Measurements from ENCODE around the gene AIRE.
"Not testable (repeated sequence)": the region's sequence is repeated elsewhere in the genome, so short reads cannot be mapped to it uniquely, and the experiment has no call there.

AIRE gene

GRCh38 chr21:44267655-44268142 is 18.0 kb upstream of the AIRE start:
- DNase-seq: no peak

DNA sequence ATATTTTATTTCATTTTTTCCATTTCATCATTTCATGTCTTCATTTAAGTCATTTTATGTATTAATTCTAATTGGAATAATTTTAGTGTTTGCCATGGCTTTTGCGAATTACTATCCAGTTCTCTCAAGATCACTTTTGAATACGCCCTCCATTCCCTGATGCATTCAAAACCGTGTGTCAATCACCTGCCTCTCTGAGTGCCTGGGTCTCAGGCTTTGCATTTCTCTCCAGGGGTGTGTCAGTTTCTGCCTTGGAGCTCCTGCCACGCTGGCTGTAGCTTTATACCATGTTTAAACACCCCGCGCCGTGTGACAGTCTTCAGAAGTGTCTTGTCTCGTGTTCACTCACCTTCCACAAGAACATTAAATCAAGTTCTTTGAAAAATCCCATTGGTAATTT is 16.6 kb upstream of the AIRE start:
- DNase-seq: no peak

- no peak for DNase-seq
Observed at GRCh38 chr21:44271558-44272283, 14.0 kb upstream of the AIRE start.

GRCh38 chr21:44272284-44272858 is 13.3 kb upstream of the AIRE start:
- DNase-seq: no peak

- DNase-seq: no peak
Observed at GRCh38 chr21:44273046-44273445, 12.6 kb upstream of the AIRE start.

DNA sequence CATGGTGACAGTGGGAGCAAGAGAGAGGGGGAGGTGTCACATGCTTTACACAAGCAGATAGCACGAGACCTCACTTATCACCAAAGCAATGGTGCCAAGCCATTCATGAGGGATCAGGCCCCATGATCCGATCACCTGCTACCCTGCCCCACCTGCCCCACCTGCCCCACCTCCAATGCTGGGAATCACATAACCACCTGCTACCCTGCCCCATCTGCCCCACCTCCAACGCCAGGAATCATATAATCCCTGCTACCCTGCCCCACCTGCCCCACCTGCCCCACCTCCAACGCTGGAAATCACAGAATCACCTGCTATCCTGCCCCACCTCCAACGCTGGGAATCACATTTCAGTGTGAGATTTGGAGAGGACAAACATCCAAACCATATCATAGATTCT is 10.6 kb upstream of the AIRE start:
- DNase-seq: no peak

- no peak for DNase-seq
Observed at GRCh38 chr21:44279354-44280260, 6.1 kb upstream of the AIRE start.

GRCh38 chr21:44281801-44282200 is 3.9 kb upstream of the AIRE start:
- DNase-seq: no peak

DNA sequence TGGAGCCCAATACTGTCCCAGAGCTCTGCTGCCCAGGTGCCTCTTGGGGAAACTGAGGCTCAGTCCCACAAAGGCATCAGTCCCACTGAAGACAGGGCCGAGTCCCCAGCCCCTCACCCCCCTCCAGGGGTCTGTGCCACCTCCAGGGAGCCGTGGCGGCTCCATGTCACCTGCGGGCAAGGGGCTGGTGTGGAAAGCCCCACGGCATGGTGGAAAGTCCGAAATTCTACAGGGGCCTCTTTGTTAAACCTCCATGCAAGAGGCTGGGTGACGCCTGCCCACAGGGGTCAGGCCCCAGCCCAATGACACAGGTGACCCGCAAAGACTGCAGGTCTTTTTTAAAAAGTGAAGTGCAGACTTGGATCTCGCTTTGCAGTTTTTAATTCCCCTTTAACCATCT is 3.3 kb upstream of the AIRE start:
- DNase-seq: no peak

- DNase-seq: not testable (repeated sequence)
Observed at GRCh38 chr21:44283211-44283785, 2.4 kb upstream of the AIRE start.

- DNase-seq: no peak
Observed at GRCh38 chr21:44283948-44284347, 1.7 kb upstream of the AIRE start.

GRCh38 chr21:44286086-44286715 is 525 bp downstream of the AIRE start:
- no peak for DNase-seq

DNA sequence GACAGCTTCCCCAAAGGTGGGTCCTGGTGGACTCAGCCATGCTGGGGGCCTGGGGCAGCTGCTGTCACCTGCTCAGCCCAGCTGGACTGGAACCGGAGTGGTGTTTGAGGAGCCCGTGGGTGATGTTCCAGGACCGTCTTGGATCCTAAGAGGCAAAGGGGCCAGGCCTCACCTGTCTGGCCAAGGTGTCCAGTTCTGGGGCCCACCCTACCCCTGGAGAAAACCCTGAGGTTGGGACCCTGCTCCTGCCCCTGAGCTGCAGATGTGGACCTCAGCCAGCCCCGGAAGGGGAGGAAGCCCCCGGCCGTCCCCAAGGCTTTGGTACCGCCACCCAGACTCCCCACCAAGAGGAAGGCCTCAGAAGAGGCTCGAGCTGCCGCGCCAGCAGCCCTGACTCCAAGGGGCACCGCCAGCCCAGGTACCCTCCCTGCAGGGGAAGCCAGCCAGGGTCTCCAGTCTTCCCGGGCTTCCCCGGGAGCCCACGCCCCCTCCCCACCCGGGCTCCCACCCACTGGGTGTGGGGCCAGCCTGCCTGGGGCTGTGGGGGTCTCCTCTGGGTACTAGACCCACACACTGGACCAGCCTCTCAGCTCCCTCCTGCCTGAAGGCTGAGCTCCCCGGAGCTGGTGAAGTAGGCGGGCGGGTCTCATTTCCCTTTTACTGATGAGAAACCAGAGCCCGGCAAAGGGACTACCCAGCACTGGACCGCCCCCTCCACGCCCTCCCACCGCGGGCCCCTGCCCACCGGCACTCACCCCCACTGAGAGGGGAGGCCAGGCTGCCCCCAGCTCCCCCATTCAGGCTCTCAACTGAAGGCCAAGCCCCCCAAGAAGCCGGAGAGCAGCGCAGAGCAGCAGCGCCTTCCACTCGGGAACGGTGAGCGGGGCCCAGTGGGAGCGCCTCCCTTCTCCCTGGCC is 1.3 kb downstream of the AIRE start:
- DNase-seq: no peak

DNA sequence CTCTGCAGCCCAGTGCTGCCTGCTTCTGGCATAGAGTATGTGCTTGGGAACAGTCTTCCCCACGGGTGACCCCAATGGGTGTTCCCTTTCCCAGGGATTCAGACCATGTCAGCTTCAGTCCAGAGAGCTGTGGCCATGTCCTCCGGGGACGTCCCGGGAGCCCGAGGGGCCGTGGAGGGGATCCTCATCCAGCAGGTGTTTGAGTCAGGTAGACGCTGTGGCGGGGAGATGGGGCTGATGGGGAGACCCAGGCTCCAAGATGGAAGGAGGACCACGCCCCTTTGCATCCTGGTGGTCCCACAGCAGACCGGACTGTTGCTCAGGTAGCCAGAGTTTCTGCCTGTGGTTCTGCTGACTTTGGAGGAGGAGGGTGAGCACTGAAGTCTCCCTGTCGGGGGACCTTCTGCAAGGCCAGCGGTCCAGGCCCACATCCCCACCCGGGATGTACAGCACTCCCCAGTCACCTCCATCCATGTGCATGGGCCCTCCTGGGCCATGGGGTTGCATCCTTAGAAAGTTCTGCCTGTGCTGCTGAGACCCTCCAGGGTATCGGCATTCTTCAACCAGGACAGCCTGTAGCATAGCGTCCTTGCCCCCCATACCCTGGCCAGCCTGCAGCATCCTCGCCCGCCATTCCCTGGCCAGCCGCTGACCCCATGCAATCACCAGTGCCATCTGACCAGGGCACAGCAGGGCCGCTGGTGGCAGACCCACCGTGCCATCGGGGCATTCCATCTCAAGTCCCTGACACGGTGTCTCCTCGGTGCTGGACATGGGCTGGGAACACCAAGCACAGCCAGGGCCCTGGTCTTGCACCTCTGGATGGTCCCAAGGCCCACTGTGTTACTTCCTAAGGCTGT is 2.8 kb downstream of the AIRE start:
- no peak for DNase-seq

- DNase-seq: no peak
Observed at GRCh38 chr21:44289381-44290010, 3.8 kb downstream of the AIRE start.

DNA sequence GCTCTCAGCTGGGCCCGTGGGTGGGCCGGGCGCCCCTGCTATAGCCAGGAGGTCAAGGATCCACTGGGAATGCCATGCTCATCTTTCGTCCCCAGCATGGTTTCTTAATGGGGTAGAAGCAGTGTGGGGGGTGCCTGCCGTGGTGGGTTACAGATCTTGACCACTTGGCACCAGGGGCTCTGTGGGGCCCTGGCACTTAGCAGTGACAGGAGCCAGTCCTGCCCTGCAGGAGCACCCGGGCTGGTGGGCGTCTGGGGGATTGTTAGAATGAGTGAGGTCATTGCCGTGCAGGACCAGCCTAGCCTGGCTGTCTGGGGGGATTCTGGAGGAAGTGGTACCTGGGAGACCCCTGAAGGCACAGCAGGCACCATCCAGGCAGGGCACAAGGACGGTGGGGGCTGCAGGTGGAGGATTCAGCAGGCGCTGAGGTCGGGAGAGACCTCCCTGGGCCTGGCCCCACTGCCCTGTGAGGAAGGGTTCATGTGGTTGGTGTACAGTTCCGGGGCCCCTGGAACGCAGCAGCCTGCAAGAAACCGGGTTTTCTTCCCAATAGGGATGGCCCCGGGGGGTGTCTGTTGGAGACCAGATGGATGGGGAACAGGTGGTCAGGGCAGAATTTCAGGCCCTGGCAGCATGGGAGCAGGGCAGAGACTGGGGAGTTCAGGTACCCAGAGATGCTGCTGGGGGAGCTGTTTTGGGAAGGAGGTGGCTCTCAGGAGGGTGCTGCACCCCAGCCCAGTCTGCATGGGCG is 4.8 kb downstream of the AIRE start:
- no peak for DNase-seq

- DNase-seq: no peak
Observed at GRCh38 chr21:44291078-44291935, 5.6 kb downstream of the AIRE start.

Measured in midbrain (tissue), 1 donor.